ENCODE data around the gene GLI2. TPM values are rescaled to one million over a fixed set of nuclear protein-coding genes. Genes with fewer than 3 reads are reported as not detected.

GLI2 gene
- total and polyA plus RNA-seq, 2 of the 4 experiments (the other 2 are of a cell fraction), result 3.8 to 26.0 TPM

DNA sequence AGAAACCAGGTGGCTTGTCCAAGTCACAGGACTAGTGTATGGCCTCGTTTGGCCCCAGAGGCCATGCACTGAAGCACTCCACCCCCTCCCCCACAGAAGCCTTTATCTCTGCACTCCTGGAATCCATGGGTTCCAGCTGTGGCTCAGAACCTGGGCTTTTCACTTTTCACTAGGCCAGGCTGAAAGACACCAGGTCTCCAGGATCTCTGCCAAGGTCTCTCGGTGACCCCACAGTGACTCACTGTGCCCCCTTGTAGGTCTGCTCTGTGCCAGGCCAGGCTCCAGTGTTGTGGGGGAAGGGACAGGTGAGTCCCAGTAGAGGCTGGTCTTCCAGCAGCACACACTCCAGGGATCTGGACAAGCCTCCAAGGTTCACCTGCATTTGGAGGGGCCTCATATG lies 31.0 kb upstream of the GLI2 start:
- no peaks in the 10 kb centered on the region; a peak in 1 of 4 replicates for H3K79me1 ChIP-seq (ENCODE audit: low read depth in 1 of 2, low read length in 2 of 2)
- no peaks in the 10 kb centered on the region for H4K20me1 ChIP-seq (ENCODE audit: insufficient read depth, low read length)
- no peak overlapping the region for H3K4me2 ChIP-seq (ENCODE audit: low read depth, low read length)
- intact Hi-C loops (cut with micrococcal nuclease) (no loop called here), in situ Hi-C loops (cut with MboI; ENCODE audit: low sequenced_read_pairs) (no loop called here), dilution Hi-C loops (cut with HindIII; ENCODE audit: low sequenced_read_pairs, unreplicated experiment) (loop anchor here (10.0 kb wide), 1 partner anchor 360 kb away; no protein-coding TSS in a partner anchor)
- H3K9ac ChIP-seq (ENCODE audit: low read depth, low read length), result no peak overlapping the region
- 0 out of 2 replicates have a peak overlapping the region, but pooled peaks have one; percentile 11 for H2BK20ac ChIP-seq (ENCODE audit: low read depth, low read length)
- H3K4me1 ChIP-seq (ENCODE audit: control insufficient read depth, insufficient read depth, low read length), result peaks cover 4% of the 10 kb centered on the region
- no TSS peak for BruUV-seq (replicated peaks)
- ATAC-seq (ENCODE audit: low read depth) (no peak), DNase-seq (no peak)
- H3K23ac ChIP-seq (ENCODE audit: low read depth, low read length), result no peak overlapping the region
- H3K18ac ChIP-seq (ENCODE audit: low read depth, low read length), result no peak overlapping the region
- H2AK5ac ChIP-seq (ENCODE audit: low read depth, low read length), result peak overlapping the region; percentile 30; the same call in 1 of the 2 replicates
- no peak overlapping the region for H2BK5ac ChIP-seq (ENCODE audit: low read depth, low read length, poor library complexity, severe bottlenecking)
- POLR2A ChIA-PET (ENCODE audit: unreplicated experiment), result no interaction called here
- no peak overlapping the region for H2AFZ ChIP-seq (replicated peaks; ENCODE audit: low read length, poor library complexity)
- H2BK15ac ChIP-seq (ENCODE audit: low read depth, low read length), result no peak overlapping the region
- H2AK9ac ChIP-seq (replicated peaks; ENCODE audit: low read depth, low read length, poor library complexity), result peak overlapping the region; percentile 55
- H3K9me3 ChIP-seq (ENCODE audit: control insufficient read depth, insufficient read depth, low read length), result no peaks in the 10 kb centered on the region
- H3K27me3 ChIP-seq (ENCODE audit: control insufficient read depth, insufficient read depth, low read length), result no peaks in the 10 kb centered on the region
- H4K5ac ChIP-seq (ENCODE audit: low read depth, low read length), result no peak overlapping the region
- no peak overlapping the region for H4K8ac ChIP-seq (ENCODE audit: low read depth in 2 of 2, low read length in 2 of 2)
- no peak overlapping the region for H3K56ac ChIP-seq (ENCODE audit: extremely low read depth, insufficient read depth, low read length)
- H3K4ac ChIP-seq (ENCODE audit: low read depth, low read length), result peak overlapping the region; percentile 36; the same call in 1 of the 2 replicates
- H3K27ac ChIP-seq (ENCODE audit: insufficient read depth, low read length), result no peak overlapping the region
- H4K91ac ChIP-seq (ENCODE audit: insufficient read depth, low read depth, low read length), result no peak overlapping the region
- H2BK120ac ChIP-seq (ENCODE audit: low read depth, low read length), result peak overlapping the region; percentile 11
- TF ChIP-seq RAD21 (IDR thresholded peaks at IDR 0.05; ENCODE audit: low read length) (no peak), SMC3 (IDR thresholded peaks at IDR 0.05; ENCODE audit: low read depth, low read length) (no peak), MXI1 (IDR thresholded peaks at IDR 0.05; ENCODE audit: borderline replicate concordance, low read depth, low read length) (no peak), MAZ (IDR thresholded peaks at IDR 0.05; ENCODE audit: borderline replicate concordance, low read depth, low read length) (no peak)
- TF ChIP-seq, protein P1, sequence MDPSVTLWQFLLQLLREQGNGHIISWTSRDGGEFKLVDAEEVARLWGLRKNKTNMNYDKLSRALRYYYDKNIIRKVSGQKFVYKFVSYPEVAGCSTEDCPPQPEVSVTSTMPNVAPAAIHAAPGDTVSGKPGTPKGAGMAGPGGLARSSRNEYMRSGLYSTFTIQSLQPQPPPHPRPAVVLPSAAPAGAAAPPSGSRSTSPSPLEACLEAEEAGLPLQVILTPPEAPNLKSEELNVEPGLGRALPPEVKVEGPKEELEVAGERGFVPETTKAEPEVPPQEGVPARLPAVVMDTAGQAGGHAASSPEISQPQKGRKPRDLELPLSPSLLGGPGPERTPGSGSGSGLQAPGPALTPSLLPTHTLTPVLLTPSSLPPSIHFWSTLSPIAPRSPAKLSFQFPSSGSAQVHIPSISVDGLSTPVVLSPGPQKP (IDR thresholded peaks at IDR 0.05; ENCODE audit: borderline replicate concordance, low read depth, low read length), result no peak
- no peaks in the 10 kb centered on the region for H3K9me1 ChIP-seq (ENCODE audit: insufficient read depth, low read length)
- 100% methylated on average over 1 of the region's 2 CpGs; no CpG with 5 or more reads in 1 of the 2 experiments for WGBS, 2 experiments (ENCODE audit: extremely low coverage in 2 of 2, insufficient read length in 1 of 2)
- no peak overlapping the region for H3K14ac ChIP-seq (replicated peaks; ENCODE audit: low read depth, low read length)
- H3K4me3 ChIP-seq (ENCODE audit: insufficient read depth, low read depth, low read length), result no peak overlapping the region
- CTCF ChIA-PET, result no interaction called here
- no peaks in the 10 kb centered on the region for H3K36me3 ChIP-seq (ENCODE audit: control insufficient read depth, insufficient read depth, low read length)

Measured in IMR-90 (cell line).